ENCODE data around the gene PRR20G. TPM values are rescaled to one million over a fixed set of nuclear protein-coding genes. Genes with fewer than 3 reads are reported as not detected.
"Not testable (repeated sequence)": the region's sequence is repeated elsewhere in the genome, so short reads cannot be mapped to it uniquely, and the experiment has no call there.

The PRR20G gene
- total RNA-seq, 2 donors from 2014 or later = not detected

DNA sequence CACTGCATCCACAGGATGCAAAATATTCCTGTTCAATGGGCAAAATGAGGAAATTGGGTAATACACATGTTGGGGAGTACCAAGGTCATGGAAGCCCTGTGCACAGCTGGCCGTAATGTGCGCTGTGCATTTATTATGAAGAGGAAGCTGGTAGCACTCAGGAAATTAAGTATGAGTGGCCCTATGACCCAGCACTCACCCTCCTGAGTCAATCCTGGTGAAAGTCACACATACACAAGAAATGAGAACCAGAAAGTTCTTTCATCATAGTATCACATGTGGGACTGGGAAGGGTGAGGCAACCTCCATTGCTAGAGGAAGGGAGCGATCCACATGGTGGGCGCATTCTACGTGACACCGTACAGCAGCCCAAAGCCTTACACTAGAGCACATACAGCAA lies 11.4 kb upstream of the PRR20G start:
- no peak overlapping the region for H3K27ac ChIP-seq
- intact Hi-C loops (cut with DNase I) = no loop called here
- H3K9ac ChIP-seq (ENCODE audit: low read depth in 2 of 2, low read length in 2 of 2) = no peak overlapping the region
- H3K36me3 ChIP-seq = no peaks in the 10 kb centered on the region
- no peaks in the 10 kb centered on the region for H3K27me3 ChIP-seq
- DNase-seq = no peak
- no peak overlapping the region for H3K4me3 ChIP-seq
- no peaks in the 10 kb centered on the region for H3K4me1 ChIP-seq
- TF ChIP-seq CTCF (IDR thresholded peaks at IDR 0.05) = no peak
- no peaks in the 10 kb centered on the region for H3K9me3 ChIP-seq

DNA sequence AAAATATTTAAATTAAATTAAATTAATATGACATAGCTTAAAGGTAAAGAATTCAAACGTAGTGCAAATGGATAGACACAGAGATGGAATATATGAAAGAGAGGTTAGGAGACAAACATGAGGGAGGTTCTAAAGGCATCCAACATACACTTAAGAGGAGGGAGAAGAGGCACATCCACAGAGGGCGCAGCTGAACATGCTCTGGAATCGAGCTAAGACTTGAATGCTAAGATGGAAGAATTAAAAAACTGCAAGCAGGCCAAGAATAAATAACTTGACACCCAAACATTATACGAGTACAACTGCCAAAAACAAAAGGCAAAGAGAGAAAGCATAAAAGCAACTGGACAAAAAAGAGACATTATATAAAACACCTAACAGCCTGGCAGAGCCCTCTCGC lies 9.1 kb upstream of the PRR20G start:
- no peaks in the 10 kb centered on the region for H3K27me3 ChIP-seq
- no peak for TF ChIP-seq CTCF (IDR thresholded peaks at IDR 0.05)

DNA sequence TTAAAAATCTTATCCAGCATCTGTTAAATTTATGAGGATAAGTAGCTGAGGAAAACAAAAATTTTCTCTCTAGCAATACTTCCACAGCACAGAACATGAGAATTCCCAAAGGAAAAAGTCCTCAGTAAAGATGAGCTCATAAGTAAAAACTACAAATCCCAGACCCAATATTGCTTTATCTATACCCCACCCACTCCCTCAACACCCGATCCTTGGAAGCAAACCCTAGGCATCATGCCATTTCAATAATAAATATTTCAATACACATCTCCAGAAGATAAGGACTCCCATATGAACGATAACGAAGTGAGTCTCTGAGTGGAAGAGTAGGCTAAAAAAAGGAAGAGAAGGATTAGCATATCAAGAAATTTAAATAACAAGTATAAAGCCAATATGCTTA lies 8.3 kb upstream of the PRR20G start:
- no peak overlapping the region for H3K4me3 ChIP-seq
- H3K27ac ChIP-seq = no peak overlapping the region
- no peaks in the 10 kb centered on the region for H3K27me3 ChIP-seq
- H3K9ac ChIP-seq (ENCODE audit: low read depth in 2 of 2, low read length in 2 of 2) = no peak overlapping the region
- no peak for DNase-seq
- no peaks in the 10 kb centered on the region for H3K4me1 ChIP-seq
- H3K9me3 ChIP-seq = no peaks in the 10 kb centered on the region
- no peaks in the 10 kb centered on the region for H3K36me3 ChIP-seq
- intact Hi-C loops (cut with DNase I) = no loop called here
- TF ChIP-seq CTCF (IDR thresholded peaks at IDR 0.05) = no peak

More for the DNA sequence above, 9.1 kb upstream of the PRR20G start:
- no peak overlapping the region for H3K27ac ChIP-seq
- no peak for DNase-seq
- no peak overlapping the region for H3K4me3 ChIP-seq
- no peaks in the 10 kb centered on the region for H3K9me3 ChIP-seq
- no peaks in the 10 kb centered on the region for H3K36me3 ChIP-seq
- no peak overlapping the region for H3K9ac ChIP-seq (ENCODE audit: low read depth in 2 of 2, low read length in 2 of 2)
- no peaks in the 10 kb centered on the region for H3K4me1 ChIP-seq
- intact Hi-C loops (cut with DNase I) = no loop called here

- H3K9me3 ChIP-seq; H3K27ac ChIP-seq; H3K9ac ChIP-seq (ENCODE audit: low read depth in 2 of 2, low read length in 2 of 2); H3K27me3 ChIP-seq; DNase-seq; intact Hi-C loops (cut with DNase I); H3K4me1 ChIP-seq; H3K36me3 ChIP-seq; H3K4me3 ChIP-seq: not testable (repeated sequence)
Observed at GRCh38 chr3:127293650-127294049, 5.8 kb upstream of the PRR20G start.

- no peak for DNase-seq
- TF ChIP-seq CTCF (IDR thresholded peaks at IDR 0.05) = no peak
- H3K27ac ChIP-seq = no peak overlapping the region
- no peak overlapping the region for H3K9ac ChIP-seq (ENCODE audit: low read depth in 2 of 2, low read length in 2 of 2)
- H3K4me1 ChIP-seq = no peaks in the 10 kb centered on the region
- no peak overlapping the region for H3K4me3 ChIP-seq
- no peaks in the 10 kb centered on the region for H3K9me3 ChIP-seq
- intact Hi-C loops (cut with DNase I) = no loop called here
- H3K36me3 ChIP-seq = no peaks in the 10 kb centered on the region
- no peaks in the 10 kb centered on the region for H3K27me3 ChIP-seq
Observed at GRCh38 chr3:127291611-127292010, 3.8 kb upstream of the PRR20G start.

- Histone ChIP-seq H3K4me3 (no peak overlapping the region), H3K9me3 (no peaks in the 10 kb centered on the region), H3K27ac (no peak overlapping the region), H3K27me3 (no peaks in the 10 kb centered on the region), H3K9ac (ENCODE audit: low read depth in 2 of 2, low read length in 2 of 2) (no peak overlapping the region), H3K4me1 (no peaks in the 10 kb centered on the region), H3K36me3 (no peaks in the 10 kb centered on the region)
- no peak for DNase-seq
- intact Hi-C loops (cut with DNase I) = no loop called here
- TF ChIP-seq CTCF (IDR thresholded peaks at IDR 0.05) = no peak
Observed at GRCh38 chr3:127291114-127291513, 3.3 kb upstream of the PRR20G start.

Data from colonic mucosa (tissue), 4 donors.